CD4-positive, alpha-beta T cell treated with Interleukin-15 for 1 hour (primary cell): ENCODE measurements around the gene ADCY9.
"Not testable (repeated sequence)": the region's sequence is repeated elsewhere in the genome, so short reads cannot be mapped to it uniquely, and the experiment has no call there.

Experiments used
- DNase-seq: peaks from one replicate; pipeline ENCODE4 v3.0.0-alpha.2; 2020

ADCY9 gene

GRCh38 chr16:3946604-3947180 is 169.6 kb downstream of the ADCY9 start:
- DNase-seq: no peak

- no peak for DNase-seq
These were observed 170.3 kb downstream of the ADCY9 start for GRCh38 chr16:3945751-3946603.

- not testable (repeated sequence) for DNase-seq
These were observed 171.8 kb downstream of the ADCY9 start for GRCh38 chr16:3944457-3944856.

- DNase-seq: not testable (repeated sequence)
These were observed 174.1 kb downstream of the ADCY9 start for GRCh38 chr16:3942146-3942545.

GRCh38 chr16:3938843-3939624 is 177.2 kb downstream of the ADCY9 start:
- peak; percentile 51 for DNase-seq

GRCh38 chr16:3938471-3938842 is 177.8 kb downstream of the ADCY9 start:
- DNase-seq: no peak

- no peak for DNase-seq
These were observed 179.0 kb downstream of the ADCY9 start for GRCh38 chr16:3937066-3937875.

GRCh38 chr16:3935921-3936320 is 180.3 kb downstream of the ADCY9 start:
- no peak for DNase-seq

- DNase-seq: no peak
These were observed 181.6 kb downstream of the ADCY9 start for GRCh38 chr16:3934491-3935181.

- DNase-seq: not testable (repeated sequence)
These were observed 189.1 kb downstream of the ADCY9 start for GRCh38 chr16:3927147-3927546.

- DNase-seq: no peak
These were observed 191.5 kb downstream of the ADCY9 start for GRCh38 chr16:3924763-3925162.

GRCh38 chr16:3922241-3922640 is 194.0 kb downstream of the ADCY9 start:
- DNase-seq: no peak

- no peak for DNase-seq
These were observed 196.0 kb downstream of the ADCY9 start for GRCh38 chr16:3920206-3920605.

- no peak for DNase-seq
These were observed 196.8 kb downstream of the ADCY9 start for GRCh38 chr16:3919413-3919812.

- no peak for DNase-seq
These were observed 200.6 kb downstream of the ADCY9 start for GRCh38 chr16:3915426-3916260.

GRCh38 chr16:3912897-3913296 is 203.3 kb downstream of the ADCY9 start:
- DNase-seq: no peak
